OCI-LY1 (cell line): ENCODE measurements around the gene KCNT1.

Experiments
- H2AFZ ChIP-seq: fragments of 200-600 bp; sonication (generic), shearing (Covaris generic); 2 replicates; pipeline ENCODE4 v1.6.0; 2014; ENCODE audit warnings: antibody characterized with exemption, mild to moderate bottlenecking, low read length
- H3F3A ChIP-seq: fragments of 200-600 bp; sonication (generic), shearing (Covaris generic); 2 replicates; pipeline ENCODE4 v1.6.0; 2014; ENCODE audit warnings: mild to moderate bottlenecking, antibody characterized with exemption, low read length, moderate library complexity; ENCODE audit not compliant: insufficient read depth
- H3K27ac ChIP-seq: fragments of 200-600 bp; sonication (generic); 2 replicates; pipeline ENCODE4 v1.5.1; 2014; ENCODE audit warnings: low read length, mixed run types, mild to moderate bottlenecking, low read depth; ENCODE audit not compliant: poor library complexity, severe bottlenecking
- H3K27me3 ChIP-seq: fragments of 200-600 bp; sonication (generic); 2 replicates; pipeline ENCODE4 v1.6.0; 2014; ENCODE audit warnings: antibody characterized with exemption, mild to moderate bottlenecking, low read length, moderate library complexity; ENCODE audit not compliant: insufficient read depth
- H3K36me3 ChIP-seq: fragments of 200-600 bp; sonication (generic); 2 replicates; pipeline ENCODE4 v1.6.1; 2014; ENCODE audit warnings: mild to moderate bottlenecking, antibody characterized with exemption, low read length, moderate library complexity, mixed read lengths; ENCODE audit not compliant: insufficient read depth
- H3K4me1 ChIP-seq: fragments of 200-600 bp; sonication (generic); 2 replicates; pipeline ENCODE4 v1.5.1; 2014; ENCODE audit warnings: mild to moderate bottlenecking, low read length, moderate library complexity; ENCODE audit not compliant: insufficient read depth, severe bottlenecking
- H3K4me2 ChIP-seq: fragments of 200-600 bp; sonication (generic), shearing (Covaris generic); 2 replicates; pipeline ENCODE4 v1.6.1; 2014; ENCODE audit warnings: low read length
- H3K4me3 ChIP-seq: fragments of 200-600 bp; sonication (generic); 2 replicates; pipeline ENCODE4 v1.5.1; 2014; ENCODE audit warnings: low read length, low read depth, mild to moderate bottlenecking, mixed read lengths; ENCODE audit not compliant: poor library complexity, severe bottlenecking
- H3K79me2 ChIP-seq: fragments of 200-600 bp; shearing (Covaris generic); 2 replicates; pipeline ENCODE4 v1.6.1; 2016; ENCODE audit warnings: mixed run types, low read length, mixed read lengths; ENCODE audit not compliant: insufficient read depth
- H3K9ac ChIP-seq: fragments of 200-600 bp; sonication (generic), shearing (Covaris generic); 2 replicates; pipeline ENCODE4 v1.6.1; 2014; ENCODE audit warnings: mild to moderate bottlenecking, low read length, mixed read lengths
- H3K9me2 ChIP-seq: fragments of 200-600 bp; sonication (generic), shearing (Covaris generic); 2 replicates; pipeline ENCODE4 v1.6.1; 2014; ENCODE audit warnings: low read depth, mild to moderate bottlenecking, low read length, mixed read lengths
- H3K9me3 ChIP-seq: fragments of 200-600 bp; shearing (Covaris generic); 2 replicates; pipeline ENCODE4 v1.6.1; 2014; ENCODE audit warnings: low read length, mixed read lengths
- H4K20me1 ChIP-seq: fragments of 200-600 bp; sonication (generic), shearing (Covaris generic); 2 replicates; pipeline ENCODE4 v1.6.0; 2016; ENCODE audit warnings: mild to moderate bottlenecking, low read length; ENCODE audit not compliant: insufficient read depth
- CTCF ChIP-seq: fragments of 200-600 bp; sonication (generic), shearing (Covaris generic); IDR thresholded peaks from 2 replicates; pipeline ENCODE4 v1.5.1; 2017; ENCODE audit warnings: mild to moderate bottlenecking, antibody characterized with exemption, low read length, moderate library complexity, mixed read lengths
- EZH2 ChIP-seq: fragments of 200-600 bp; sonication (generic), shearing (Covaris generic); IDR thresholded peaks from 2 replicates; pipeline ENCODE4 v1.8.0; 2017; ENCODE audit warnings: borderline replicate concordance, mixed run types, mild to moderate bottlenecking, antibody characterized with exemption, low read length, moderate library complexity, mixed read lengths

Gene KCNT1

GRCh38 chr9:135794361-135794885 is 92.4 kb downstream of the KCNT1 start:
- TF ChIP-seq EZH2 (no peak), CTCF (no peak)
- Histone ChIP-seq H3K79me2 (no peaks in the 10 kb centered on the region), H3K36me3 (no peaks in the 10 kb centered on the region), H3K9ac (no peak overlapping the region), H3K9me3 (no peaks in the 10 kb centered on the region), H3K4me2 (no peak overlapping the region), H3K9me2 (no peaks in the 10 kb centered on the region), H3K27ac (no peak overlapping the region), H2AFZ (no peak overlapping the region), H3K4me3 (no peak overlapping the region), H3K27me3 (no peaks in the 10 kb centered on the region; the same call in 1 of the 2 replicates), H3F3A (no peaks in the 10 kb centered on the region), H4K20me1 (no peaks in the 10 kb centered on the region), H3K4me1 (no peaks in the 10 kb centered on the region)

DNA sequence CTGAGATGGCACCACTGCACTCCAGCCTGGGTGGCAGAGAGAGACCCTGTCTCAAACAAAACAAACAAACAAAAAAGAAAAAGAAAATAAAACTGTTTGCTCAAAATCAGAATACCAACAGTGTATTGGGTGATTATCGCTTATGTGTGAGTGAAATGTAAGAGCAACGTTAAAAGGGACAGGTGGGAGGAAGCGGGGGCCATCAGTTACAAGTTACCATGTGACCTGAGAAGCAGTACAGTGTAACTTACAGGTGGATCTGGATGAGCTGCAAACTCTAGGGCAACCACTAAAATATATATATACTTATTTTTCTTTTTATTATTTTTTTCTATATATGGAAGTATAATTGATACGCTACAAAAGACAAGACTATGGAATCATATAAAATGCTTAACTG is 93.4 kb downstream of the KCNT1 start:
- no peak overlapping the region for H3K4me2 ChIP-seq
- H3K9ac ChIP-seq, result no peak overlapping the region
- H3K36me3 ChIP-seq, result no peaks in the 10 kb centered on the region
- no peak for TF ChIP-seq EZH2
- TF ChIP-seq CTCF, result no peak
- no peaks in the 10 kb centered on the region for H4K20me1 ChIP-seq
- H3K4me1 ChIP-seq, result no peaks in the 10 kb centered on the region
- H3K4me3 ChIP-seq, result no peak overlapping the region
- no peak overlapping the region for H2AFZ ChIP-seq
- H3K27ac ChIP-seq, result no peak overlapping the region
- no peaks in the 10 kb centered on the region; the same call in 1 of the 2 replicates for H3K27me3 ChIP-seq
- no peaks in the 10 kb centered on the region for H3K9me2 ChIP-seq
- no peaks in the 10 kb centered on the region for H3K9me3 ChIP-seq
- no peaks in the 10 kb centered on the region for H3K79me2 ChIP-seq
- no peaks in the 10 kb centered on the region for H3F3A ChIP-seq

GRCh38 chr9:135796784-135797485 is 95.0 kb downstream of the KCNT1 start:
- Histone ChIP-seq H3K9me2 (no peaks in the 10 kb centered on the region), H3K9me3 (no peaks in the 10 kb centered on the region), H3K4me2 (no peak overlapping the region), H3K4me1 (no peaks in the 10 kb centered on the region), H3K27me3 (no peaks in the 10 kb centered on the region; the same call in 1 of the 2 replicates), H2AFZ (no peak overlapping the region), H3F3A (no peaks in the 10 kb centered on the region), H3K79me2 (no peaks in the 10 kb centered on the region), H3K36me3 (no peaks in the 10 kb centered on the region), H4K20me1 (no peaks in the 10 kb centered on the region), H3K9ac (no peak overlapping the region), H3K27ac (no peak overlapping the region), H3K4me3 (no peak overlapping the region)
- TF ChIP-seq CTCF, result no peak
- TF ChIP-seq EZH2, result no peak
